Trophoblast cell (in vitro differentiated cells and primary cell): Measurements from ENCODE around the gene EEFSEC.
A peak's percentile ranks its signal among the peaks of the same experiment; 100 is the strongest.

ENCODE experiments used
- DNase-seq, 2 donors: peaks; one replicate each; pipeline ENCODE4 v3.0.0-alpha.2; 2016
- H2AFZ ChIP-seq: 2 replicates; pipeline ENCODE4 v1.6.1; 2013; ENCODE audit warnings: low read length, moderate library complexity, mild to moderate bottlenecking; ENCODE audit not compliant: insufficient read depth, poor library complexity
- H2AK5ac ChIP-seq: 2 replicates; pipeline ENCODE4 v1.6.1; 2013; ENCODE audit warnings: mild to moderate bottlenecking, low read length
- H2BK120ac ChIP-seq: 2 replicates; pipeline ENCODE4 v1.6.1; 2013; ENCODE audit warnings: low read length, mild to moderate bottlenecking, moderate library complexity; ENCODE audit not compliant: insufficient read depth, poor library complexity
- H2BK12ac ChIP-seq: 2 replicates; pipeline ENCODE4 v1.6.1; 2013; ENCODE audit warnings: mild to moderate bottlenecking, low read length, moderate library complexity
- H2BK5ac ChIP-seq: 2 replicates; pipeline ENCODE4 v1.6.1; 2013; ENCODE audit warnings: low read length, low read depth, moderate library complexity, mild to moderate bottlenecking; ENCODE audit not compliant: poor library complexity
- H3K14ac ChIP-seq: 2 replicates; pipeline ENCODE4 v1.6.1; 2013; ENCODE audit warnings: mild to moderate bottlenecking, low read length
- H3K18ac ChIP-seq: 2 replicates; pipeline ENCODE4 v1.6.1; 2013; ENCODE audit warnings: mild to moderate bottlenecking, low read length
- H3K23ac ChIP-seq: 2 replicates; pipeline ENCODE4 v1.6.1; 2013; ENCODE audit warnings: low read length
- H3K27ac ChIP-seq: 2 replicates; pipeline ENCODE4 v1.5.1; 2013; ENCODE audit warnings: low read depth, mild to moderate bottlenecking, inconsistent platforms, low read length, moderate library complexity
- H3K27me3 ChIP-seq: 2 replicates; pipeline ENCODE4 v1.6.1; 2013; ENCODE audit warnings: inconsistent platforms, mild to moderate bottlenecking, low read length, moderate library complexity; ENCODE audit not compliant: insufficient read depth
- H3K36me3 ChIP-seq, 2 experiments: 1 replicate in 1 of 2; 2 replicates in 1 of 2; pipeline ENCODE4 v1.6.1; 2013; ENCODE audit warnings: low read length in 2 of 2, mild to moderate bottlenecking in 2 of 2, moderate library complexity in 1 of 2; ENCODE audit not compliant: insufficient read depth in 2 of 2, control insufficient read depth in 1 of 2
- H3K4ac ChIP-seq: 2 replicates; pipeline ENCODE4 v1.6.1; 2013; ENCODE audit warnings: low read depth, mild to moderate bottlenecking, low read length, moderate library complexity
- H3K4me1 ChIP-seq, 2 experiments: 1 replicate in 1 of 2; 2 replicates in 1 of 2; pipeline ENCODE4 v1.6.1; 2013; ENCODE audit warnings: low read length in 2 of 2, mild to moderate bottlenecking in 2 of 2, moderate library complexity in 1 of 2; ENCODE audit not compliant: insufficient read depth in 2 of 2, control insufficient read depth in 1 of 2
- H3K4me2 ChIP-seq: 2 replicates; pipeline ENCODE4 v1.6.1; 2013; ENCODE audit warnings: inconsistent platforms, mild to moderate bottlenecking, low read length, moderate library complexity
- H3K4me3 ChIP-seq: 2 replicates; pipeline ENCODE4 v1.5.1; 2013; ENCODE audit warnings: mild to moderate bottlenecking, low read depth, low read length, inconsistent platforms
- H3K79me1 ChIP-seq: one replicate; pipeline ENCODE4 v1.6.1; 2013; ENCODE audit warnings: low read length
- H3K79me2 ChIP-seq: 2 replicates; pipeline ENCODE4 v1.6.1; 2013; ENCODE audit warnings: low read length, mild to moderate bottlenecking; ENCODE audit not compliant: control insufficient read depth, insufficient read depth, poor library complexity
- H3K9ac ChIP-seq: 2 replicates; pipeline ENCODE4 v1.6.1; 2013; ENCODE audit warnings: mild to moderate bottlenecking, low read length
- H3K9me3 ChIP-seq: 2 replicates; pipeline ENCODE4 v1.6.1; 2013; ENCODE audit warnings: low read depth, mild to moderate bottlenecking, control low read depth, inconsistent platforms, low read length; ENCODE audit not compliant: insufficient read depth
- H4K12ac ChIP-seq: 2 replicates; pipeline ENCODE4 v1.6.1; 2013; ENCODE audit warnings: low read depth, mild to moderate bottlenecking, low read length, moderate library complexity
- H4K8ac ChIP-seq: 2 replicates; pipeline ENCODE4 v1.6.1; 2013; ENCODE audit warnings: low read depth, mild to moderate bottlenecking, low read length, moderate library complexity
- H4K91ac ChIP-seq: one replicate; pipeline ENCODE4 v1.6.1; 2013; ENCODE audit warnings: low read depth, mild to moderate bottlenecking, low read length, moderate library complexity
- WGBS: extraction: QIAGEN DNeasy Blood & Tissue Kit; methylation state at CpG from one replicate; pipeline ENCODE4 v1.1.7; 2013; ENCODE audit warnings: missing lambda C conversion rate; ENCODE audit not compliant: insufficient read length, insufficient coverage; ENCODE audit errors: extremely low coverage; 5-methylcytosine and 5-hydroxymethylcytosine counted together

EEFSEC gene

DNA sequence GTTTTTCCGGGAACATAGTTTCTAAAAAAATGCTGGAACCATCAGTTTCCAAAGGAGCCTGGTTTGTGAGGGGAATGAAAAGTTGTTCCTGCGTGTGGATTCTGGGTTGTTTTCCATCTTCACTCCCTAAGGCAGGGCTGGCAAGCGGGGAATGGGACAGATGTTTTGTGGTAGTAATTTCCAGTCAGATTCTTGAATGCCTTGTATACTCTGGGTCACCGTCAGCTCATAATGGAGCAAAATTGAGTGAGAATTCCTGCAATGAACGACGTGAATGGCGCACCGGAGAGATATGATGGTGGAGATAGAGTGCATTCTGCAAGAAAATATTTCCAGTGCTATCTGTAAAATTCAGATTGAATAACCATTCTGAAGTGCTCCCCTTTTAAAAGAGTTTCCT is 19.9 kb downstream of the EEFSEC start:
- H3K4me1 ChIP-seq, result peaks cover 0 to 2% of the 10 kb centered on the region in 2 experiments
- no peaks in the 10 kb centered on the region for H3K27me3 ChIP-seq
- no CpG with 5 or more reads among the region's 8 CpGs for WGBS
- no peak overlapping the region for H3K9ac ChIP-seq
- H3K79me2 ChIP-seq, result no peaks in the 10 kb centered on the region
- no peak overlapping the region for H4K12ac ChIP-seq
- H3K27ac ChIP-seq, result no peak overlapping the region
- no peak overlapping the region for H3K4ac ChIP-seq
- H2AFZ ChIP-seq, result no peak overlapping the region
- H3K23ac ChIP-seq, result no peak overlapping the region
- no peak overlapping the region for H3K4me3 ChIP-seq
- H3K79me1 ChIP-seq, result no peaks in the 10 kb centered on the region
- H3K14ac ChIP-seq, result no peak overlapping the region
- H3K18ac ChIP-seq, result no peak overlapping the region
- no peak overlapping the region for H3K4me2 ChIP-seq
- no peaks in the 10 kb centered on the region for H3K36me3 ChIP-seq
- H4K91ac ChIP-seq, result no peak overlapping the region
- H3K9me3 ChIP-seq, result no peaks in the 10 kb centered on the region
- no peak overlapping the region for H2AK5ac ChIP-seq
- H2BK120ac ChIP-seq, result no peak overlapping the region
- H2BK12ac ChIP-seq, result no peak overlapping the region
- DNase-seq, result peak; percentile 74 to 92
- H2BK5ac ChIP-seq, result no peak overlapping the region
- no peak overlapping the region for H4K8ac ChIP-seq

GRCh38 chr3:128173849-128174248 is 20.6 kb downstream of the EEFSEC start:
- no peak overlapping the region for H3K14ac ChIP-seq
- no peak overlapping the region for H3K23ac ChIP-seq
- H3K4me1 ChIP-seq, result peaks cover 0 to 2% of the 10 kb centered on the region in 2 experiments
- H2BK5ac ChIP-seq, result no peak overlapping the region
- H2BK12ac ChIP-seq, result no peak overlapping the region
- no peak overlapping the region for H3K27ac ChIP-seq
- no peaks in the 10 kb centered on the region for H3K79me2 ChIP-seq
- H2AFZ ChIP-seq, result no peak overlapping the region
- no peaks in the 10 kb centered on the region for H3K79me1 ChIP-seq
- H3K36me3 ChIP-seq, result no peaks in the 10 kb centered on the region
- H3K9me3 ChIP-seq, result no peaks in the 10 kb centered on the region
- no CpG with 5 or more reads among the region's 7 CpGs for WGBS
- H3K4me2 ChIP-seq, result no peak overlapping the region
- H4K91ac ChIP-seq, result no peak overlapping the region
- no peaks in the 10 kb centered on the region for H3K27me3 ChIP-seq
- no peak overlapping the region for H3K4me3 ChIP-seq
- no peak overlapping the region for H4K12ac ChIP-seq
- H2AK5ac ChIP-seq, result no peak overlapping the region
- no peak overlapping the region for H3K18ac ChIP-seq
- DNase-seq, result peak; percentile 13 to 49
- H2BK120ac ChIP-seq, result no peak overlapping the region
- H3K4ac ChIP-seq, result no peak overlapping the region
- H3K9ac ChIP-seq, result no peak overlapping the region
- H4K8ac ChIP-seq, result no peak overlapping the region

GRCh38 chr3:128174675-128175590 is 21.7 kb downstream of the EEFSEC start:
- Histone ChIP-seq H3K79me1 (no peaks in the 10 kb centered on the region), H4K12ac (no peak overlapping the region), H2BK12ac (no peak overlapping the region), H3K18ac (peak overlapping the region; percentile 29), H3K36me3 (no peaks in the 10 kb centered on the region), H3K9ac (no peak overlapping the region), H3K23ac (no peak overlapping the region), H2AK5ac (no peak overlapping the region), H4K8ac (no peak overlapping the region), H3K14ac (no peak overlapping the region), H3K27ac (no peak overlapping the region), H2BK120ac (no peak overlapping the region), H3K4me2 (no peak overlapping the region), H3K4me1 (peaks cover 0 to 2% of the 10 kb centered on the region in 2 experiments), H2AFZ (no peak overlapping the region), H3K4me3 (no peak overlapping the region), H3K79me2 (no peaks in the 10 kb centered on the region), H4K91ac (no peak overlapping the region), H3K9me3 (no peaks in the 10 kb centered on the region), H3K4ac (no peak overlapping the region), H2BK5ac (no peak overlapping the region), H3K27me3 (no peaks in the 10 kb centered on the region)
- DNase-seq, result peak; percentile 7 to 46
- WGBS, result 69% methylated on average over 2 of the region's 9 CpGs

- Histone ChIP-seq H3K79me2 (no peaks in the 10 kb centered on the region), H2AFZ (no peak overlapping the region), H3K4me2 (no peak overlapping the region), H3K36me3 (no peaks in the 10 kb centered on the region), H3K18ac (no peak overlapping the region), H3K14ac (no peak overlapping the region), H3K23ac (no peak overlapping the region), H3K27ac (no peak overlapping the region), H3K79me1 (no peaks in the 10 kb centered on the region), H3K27me3 (no peaks in the 10 kb centered on the region), H4K91ac (no peak overlapping the region), H2BK120ac (no peak overlapping the region), H4K12ac (no peak overlapping the region), H3K9me3 (no peaks in the 10 kb centered on the region), H3K9ac (no peak overlapping the region), H4K8ac (no peak overlapping the region), H3K4me3 (no peak overlapping the region), H3K4me1 (peaks cover 0 to 2% of the 10 kb centered on the region in 2 experiments), H2BK12ac (no peak overlapping the region), H2BK5ac (no peak overlapping the region), H3K4ac (no peak overlapping the region), H2AK5ac (no peak overlapping the region)
- no peak for DNase-seq
- WGBS, result no CpG with 5 or more reads among the region's 5 CpGs
These were observed 22.5 kb downstream of the EEFSEC start for GRCh38 chr3:128175768-128176167.
